Tongue (tissue), 2 donors: ENCODE data around the gene CRTC1. TPM values are rescaled to one million over a fixed set of nuclear protein-coding genes. Genes with fewer than 3 reads are reported as not detected.
"Not testable (repeated sequence)": the region's sequence is repeated elsewhere in the genome, so short reads cannot be mapped to it uniquely, and the experiment has no call there.

Experiments
- DNase-seq: peaks from one replicate; pipeline ENCODE4 v3.0.0-alpha.2; 2015
- total RNA-seq: library from RNA; depleted of rRNA; stranded (reverse); fragments of >200 nt; gene quantifications from one replicate; pipeline ENCODE4 v1.2.3, GENCODE V29; 2014

CRTC1 gene
- total RNA-seq, 1 donor from 2014 or later, result 5.4 TPM

- DNase-seq, result no peak
Observed at GRCh38 chr19:18804139-18804601, 120.7 kb downstream of the CRTC1 start.

GRCh38 chr19:18804643-18805042 is 121.2 kb downstream of the CRTC1 start:
- no peak for DNase-seq

- DNase-seq, result peak; percentile 47
Observed at GRCh38 chr19:18807861-18808331, 124.4 kb downstream of the CRTC1 start.

GRCh38 chr19:18809149-18809868 is 125.8 kb downstream of the CRTC1 start:
- no peak for DNase-seq

GRCh38 chr19:18811638-18812037 is 128.2 kb downstream of the CRTC1 start:
- not testable (repeated sequence) for DNase-seq

- peak; percentile 64 for DNase-seq
Observed at GRCh38 chr19:18814063-18814462, 130.6 kb downstream of the CRTC1 start.

- DNase-seq, result no peak
Observed at GRCh38 chr19:18815673-18816072, 132.2 kb downstream of the CRTC1 start.

- not testable (repeated sequence) for DNase-seq
Observed at GRCh38 chr19:18816645-18817044, 133.2 kb downstream of the CRTC1 start.

GRCh38 chr19:18817574-18817973 is 134.1 kb downstream of the CRTC1 start:
- no peak for DNase-seq

- DNase-seq, result no peak
Observed at GRCh38 chr19:18828786-18829185, 145.3 kb downstream of the CRTC1 start.

GRCh38 chr19:18830488-18830887 is 147.0 kb downstream of the CRTC1 start:
- no peak for DNase-seq

GRCh38 chr19:18831524-18832305 is 148.2 kb downstream of the CRTC1 start, which contains the start of gene UPF1:
Gene UPF1, plus strand, starts transcription at chr19:18831959. Its CDS starts 251 bp downstream, at chr19:18832210.
- DNase-seq, result peak; percentile 98

Other genes with a start within 250 kb of the CRTC1 start
- gene ISYNA1, start 245.5 kb upstream of the CRTC1 start, total RNA-seq, result 49.3 TPM
- 21.7 TPM for gene ELL, start 161.6 kb upstream of the CRTC1 start, total RNA-seq
- gene FKBP8, start 140.1 kb upstream of the CRTC1 start, total RNA-seq, result 115 TPM
- 40.7 TPM for gene KXD1, start 125.8 kb upstream of the CRTC1 start, total RNA-seq
- gene UBA52, start 111.8 kb upstream of the CRTC1 start, total RNA-seq, result 385 TPM
- gene REX1BD, start 94.9 kb upstream of the CRTC1 start, total RNA-seq, result 57.6 TPM
- 38.4 TPM for gene CRLF1, start 76.9 kb upstream of the CRTC1 start, total RNA-seq
- 12.0 TPM for gene TMEM59L, start 70.8 kb upstream of the CRTC1 start, total RNA-seq
- gene KLHL26, start 46.7 kb upstream of the CRTC1 start, total RNA-seq, result 6.2 TPM
- gene COMP, start 107.6 kb downstream of the CRTC1 start, total RNA-seq, result 8.1 TPM
- gene UPF1, start 148.3 kb downstream of the CRTC1 start, total RNA-seq, result 103 TPM
- 7.7 TPM for gene CERS1, start 212.5 kb downstream of the CRTC1 start, total RNA-seq
- 76.4 TPM for gene COPE, start 235.7 kb downstream of the CRTC1 start, total RNA-seq
- gene DDX49, start 236.0 kb downstream of the CRTC1 start, total RNA-seq, result 42.1 TPM